Aorta (tissue), 5 donors: Measurements from ENCODE around the gene PHRF1. TPM values are rescaled to one million over a fixed set of nuclear protein-coding genes. Genes with fewer than 3 reads are reported as not detected.

Source experiments
- ATAC-seq: fragments of 200-7000 bp; cut with Tn5 transposase; one replicate; pipeline ENCODE4 v1.9.1; 2022; ENCODE audit warnings: moderate library complexity; ENCODE audit not compliant: low FRiP score
- DNase-seq, 2 donors: peaks; one replicate each; pipeline ENCODE4 v3.0.0-alpha.2; 2020
- H3K27ac ChIP-seq, 2 donors: one replicate each; pipeline ENCODE4 v1.5.1; 2013; ENCODE audit warnings: low read length in 2 of 2, mild to moderate bottlenecking in 2 of 2, moderate library complexity in 2 of 2, control low read depth in 1 of 2, inconsistent platforms in 1 of 2, low read depth in 1 of 2
- H3K27me3 ChIP-seq, 2 donors: one replicate each; pipeline ENCODE4 v1.6.1; 2013; ENCODE audit warnings: control low read depth in 1 of 2, low read length in 1 of 2, mild to moderate bottlenecking in 1 of 2, moderate library complexity in 1 of 2; ENCODE audit not compliant: insufficient read depth in 2 of 2, control insufficient read depth in 1 of 2
- H3K36me3 ChIP-seq, 2 donors: one replicate each; pipeline ENCODE4 v1.6.1; 2013; ENCODE audit warnings: control low read depth in 1 of 2, low read length in 1 of 2, mild to moderate bottlenecking in 1 of 2; ENCODE audit not compliant: insufficient read depth in 2 of 2, control insufficient read depth in 1 of 2
- H3K4me1 ChIP-seq, 2 donors: one replicate each; pipeline ENCODE4 v1.6.1; 2013; ENCODE audit warnings: low read length in 2 of 2, control low read depth in 1 of 2, mild to moderate bottlenecking in 1 of 2, moderate library complexity in 1 of 2; ENCODE audit not compliant: insufficient read depth in 2 of 2, control insufficient read depth in 1 of 2
- H3K4me3 ChIP-seq, 2 donors: one replicate each; pipeline ENCODE4 v1.5.1; 2013; ENCODE audit warnings: low read length in 2 of 2, control low read depth in 1 of 2, mild to moderate bottlenecking in 1 of 2
- H3K9me3 ChIP-seq: one replicate; pipeline ENCODE4 v1.6.1; 2013; ENCODE audit warnings: mild to moderate bottlenecking, low read length; ENCODE audit not compliant: control insufficient read depth
- WGBS, 2 donors: extraction: QIAGEN DNeasy Blood & Tissue Kit; methylation state at CpG; one replicate each; pipeline ENCODE4 v1.1.7; 2013; 5-methylcytosine and 5-hydroxymethylcytosine counted together
- intact Hi-C, 2 donors: fragments of 100-400 bp; cut with DNase I; formaldehyde crosslinking; loops; one replicate each; pipeline versions ENCODE4 v1.14.2 to v1.15.0; 2022
- polyA plus RNA-seq, 2 donors: library from polyadenylated mRNA; stranded (reverse); fragments of 200-250 nt; gene quantifications; one replicate each; pipeline ENCODE4 v1.2.3, GENCODE V29; 2013
- total RNA-seq, 2 donors: library from RNA; stranded (reverse); fragmentation: NEBNext Ultra II Directional; extraction: Animal tissue kit (Norgen Biotek cat#: 25700); gene quantifications; one replicate each; pipeline ENCODE4 v1.2.1, GENCODE V29; 2021
- donor health status: healthy with polysubstance abuse.
- donor health status: Bipolar disorder and iron deficiency.
- donor health status: DM: no; HTN: no; CAD: no.
- donor health status: DM: no; HTN: no; CAD: no.
- donor health status: DM: yes; HTN: yes; CAD: no.

The PHRF1 gene
- total and polyA plus RNA-seq, 4 donors: 7.6 to 32.4 (median 22.4) TPM

GRCh38 chr11:532527-532985 is 43.7 kb upstream of the PHRF1 start:
- Histone ChIP-seq H3K9me3 (no peaks in the 10 kb centered on the region), H3K4me3 (no peak overlapping the region), H3K27me3 (no peaks in the 10 kb centered on the region), H3K27ac (no peak overlapping the region), H3K4me1 (no peaks in the 10 kb centered on the region), H3K36me3 (no peaks in the 10 kb centered on the region)
- DNase-seq (peak in 1 of 2 donors; percentile 76), ATAC-seq (no peak)
- intact Hi-C loops: no loop called here
- 90 to 91% methylated on average over 23 of the region's 23 CpGs for WGBS, 2 donors

GRCh38 chr11:532986-533585 is 43.2 kb upstream of the PHRF1 start:
- ATAC-seq (no peak), DNase-seq (peak; percentile 49 to 71)
- no peaks in the 10 kb centered on the region for H3K27me3 ChIP-seq
- H3K27ac ChIP-seq: no peak overlapping the region
- H3K36me3 ChIP-seq: no peaks in the 10 kb centered on the region
- intact Hi-C loops: no loop called here
- no peaks in the 10 kb centered on the region for H3K4me1 ChIP-seq
- no peaks in the 10 kb centered on the region for H3K9me3 ChIP-seq
- WGBS, 2 donors: 93 to 95% methylated on average over 33 of the region's 33 CpGs
- H3K4me3 ChIP-seq: no peak overlapping the region

GRCh38 chr11:533586-534395 is 42.5 kb upstream of the PHRF1 start:
- Histone ChIP-seq H3K36me3 (no peaks in the 10 kb centered on the region), H3K4me3 (no peak overlapping the region), H3K27ac (no peak overlapping the region), H3K9me3 (no peaks in the 10 kb centered on the region), H3K4me1 (no peaks in the 10 kb centered on the region), H3K27me3 (no peaks in the 10 kb centered on the region)
- DNase-seq (peak in 1 of 2 donors; percentile 77), ATAC-seq (no peak)
- WGBS, 2 donors: 94 to 98% methylated on average over 37 of the region's 37 CpGs
- intact Hi-C loops: no loop called here

- WGBS, 2 donors: 8% methylated on average over 52 to 66 of the region's 66 CpGs
- Histone ChIP-seq H3K27me3 (no peaks in the 10 kb centered on the region), H3K36me3 (no peaks in the 10 kb centered on the region), H3K4me1 (no peaks in the 10 kb centered on the region), H3K9me3 (no peaks in the 10 kb centered on the region), H3K4me3 (peak overlapping the region; percentile 73 to 87), H3K27ac (no peak overlapping the region)
- DNase-seq: peak; percentile 57 to 80
- ATAC-seq: no peak
- intact Hi-C loops: no loop called here
These were observed 41.7 kb upstream of the PHRF1 start for GRCh38 chr11:534396-535209.

- DNase-seq (no peak), ATAC-seq (no peak)
- intact Hi-C loops: no loop called here
- Histone ChIP-seq H3K27ac (no peak overlapping the region), H3K4me1 (no peaks in the 10 kb centered on the region), H3K27me3 (no peaks in the 10 kb centered on the region), H3K4me3 (peak overlapping the region; percentile 73 to 87), H3K36me3 (no peaks in the 10 kb centered on the region), H3K9me3 (no peaks in the 10 kb centered on the region)
- WGBS, 2 donors: 0 to 1% methylated on average over 9 to 56 of the region's 56 CpGs
These were observed 41.1 kb upstream of the PHRF1 start for GRCh38 chr11:535210-535518.

GRCh38 chr11:535519-536454 is 40.5 kb upstream of the PHRF1 start, which contains the start of gene HRAS:
TSS of gene HRAS (minus strand) at chr11:535576.
- no peaks in the 10 kb centered on the region for H3K9me3 ChIP-seq
- H3K4me1 ChIP-seq: no peaks in the 10 kb centered on the region
- DNase-seq (peak; percentile 96 to 97), ATAC-seq (peak; percentile 93)
- peak within 1 kb of the TSS; percentile 73 to 87 for H3K4me3 ChIP-seq
- H3K36me3 ChIP-seq: no peaks in the 10 kb centered on the region
- H3K27ac ChIP-seq: no peak within 1 kb of the TSS
- intact Hi-C loops: no loop called here
- WGBS, 2 donors: 2 to 4% methylated on average over 71 to 97 of the region's 97 CpGs
- no peaks in the 10 kb centered on the region for H3K27me3 ChIP-seq

- intact Hi-C loops: no loop called here
- Histone ChIP-seq H3K27me3 (no peaks in the 10 kb centered on the region), H3K4me3 (no peak within 1 kb of the TSS), H3K36me3 (no peaks in the 10 kb centered on the region), H3K9me3 (no peaks in the 10 kb centered on the region), H3K27ac (no peak within 1 kb of the TSS), H3K4me1 (no peaks in the 10 kb centered on the region)
- DNase-seq (peak; percentile 81 to 92), ATAC-seq (peak; percentile 27)
- WGBS, 2 donors: 2 to 3% methylated on average over 79 to 93 of the region's 93 CpGs
These were observed 39.2 kb upstream of the PHRF1 start, which contains the start of gene LRRC56 for GRCh38 chr11:536841-537621. TSS of gene LRRC56 (plus strand) at chr11:537527. CDS start at chr11:540685, 3,158 bp downstream.
